GM12878 (cell line): ENCODE results near the gene RXFP4. TPM values are rescaled to one million over a fixed set of nuclear protein-coding genes. Genes with fewer than 3 reads are reported as not detected.

ENCODE experiments used
- ASH2L ChIP-seq: fragments of 300-600, 200-600 bp; sonication (generic); IDR thresholded peaks from 2 replicates; pipeline ENCODE4 v1.6.1; 2017; ENCODE audit warnings: low read depth, mild to moderate bottlenecking, borderline replicate concordance
- ATF2 ChIP-seq: IDR thresholded peaks from 2 replicates; pipeline ENCODE4 v1.6.1; 2012; ENCODE audit warnings: low read length, inconsistent platforms
- BCLAF1 ChIP-seq: fragments of 450-650 bp; IDR thresholded peaks from 2 replicates; pipeline ENCODE4 v1.6.1; 2017; ENCODE audit warnings: antibody characterized with exemption, mild to moderate bottlenecking, moderate library complexity
- EP300 ChIP-seq, 2 experiments: fragments of 150-350 bp in 1 of 2; IDR thresholded peaks; 2 replicates each; pipeline ENCODE4 v1.6.1; 2011 to 2012; ENCODE audit warnings: low read depth in 2 of 2, low read length in 2 of 2, borderline replicate concordance in 1 of 2, improper control_type of control experiment in 1 of 2, inconsistent platforms in 1 of 2; ENCODE audit not compliant: control insufficient read depth in 1 of 2
- HDAC2 ChIP-seq: fragments of 200-600 bp; sonication (generic); IDR thresholded peaks from 2 replicates; pipeline ENCODE4 v1.6.1; 2017
- NFIC ChIP-seq: IDR thresholded peaks from 2 replicates; pipeline ENCODE4 v1.6.1; 2012; ENCODE audit warnings: low read depth, mild to moderate bottlenecking, inconsistent platforms, low read length, moderate library complexity
- NFYA ChIP-seq: IDR thresholded peaks from 2 replicates; pipeline ENCODE4 v1.6.1; 2011; ENCODE audit warnings: low read depth, mild to moderate bottlenecking, low read length, improper control_type of control experiment, borderline replicate concordance
- NKRF ChIP-seq: fragments of 450-650 bp; conservative IDR thresholded peaks from 2 replicates; pipeline ENCODE4 v1.6.1; 2017; ENCODE audit warnings: mild to moderate bottlenecking, moderate library complexity
- PKNOX1 ChIP-seq: fragments of 450-650 bp; IDR thresholded peaks from 2 replicates; pipeline ENCODE4 v1.6.1; 2016; ENCODE audit warnings: mild to moderate bottlenecking
- PRDM15 ChIP-seq: fragments of 450-650 bp; formaldehyde crosslinking; IDR thresholded peaks from 2 replicates; pipeline ENCODE4 v1.4.0; 2020; ENCODE audit warnings: mild to moderate bottlenecking, moderate library complexity
- RAD21 ChIP-seq: IDR thresholded peaks from 2 replicates; pipeline ENCODE4 v1.6.1; 2011; ENCODE audit warnings: mild to moderate bottlenecking, low read depth, low read length, moderate library complexity; ENCODE audit not compliant: insufficient read depth
- RCOR1 ChIP-seq: conservative IDR thresholded peaks from 2 replicates; pipeline ENCODE4 v1.6.1; 2012; ENCODE audit warnings: low read depth, low read length, improper control_type of control experiment
- RUNX3 ChIP-seq: IDR thresholded peaks from 2 replicates; pipeline ENCODE4 v1.6.1; 2012; ENCODE audit warnings: low read length, inconsistent platforms
- SREBF2 ChIP-seq: IDR thresholded peaks from 2 replicates; pipeline ENCODE4 v1.6.1; 2012; ENCODE audit warnings: mild to moderate bottlenecking, low read length
- STAT1 ChIP-seq: fragments of 450-650 bp; conservative IDR thresholded peaks from 2 replicates; pipeline ENCODE4 v1.6.1; 2014; ENCODE audit warnings: antibody characterized with exemption, mild to moderate bottlenecking
- TAF1 ChIP-seq: IDR thresholded peaks from 2 replicates; pipeline ENCODE4 v1.6.1; 2011; ENCODE audit warnings: mild to moderate bottlenecking, low read depth, low read length, borderline replicate concordance
- YY1 ChIP-seq: IDR thresholded peaks from 2 replicates; pipeline ENCODE4 v1.6.1; 2011; ENCODE audit warnings: low read depth, mild to moderate bottlenecking, low read length
- ZNF217 ChIP-seq: fragments of 450-650 bp; IDR thresholded peaks from 2 replicates; pipeline ENCODE4 v1.6.1; 2017; ENCODE audit warnings: antibody characterized with exemption, mild to moderate bottlenecking
- polyA plus RNA-seq, 11 experiments: library from polyadenylated mRNA; depleted of rRNA in 4 of 11; unstranded in 6 of 11; stranded (reverse) in 5 of 11; fragments of >200 nt; fragmentation: Nextera tagmentation in 4 of 11; fragmentation: Illumina TruSeq in 1 of 11; extraction: Ambion mirVana in 4 of 11; extraction: Trizol in 1 of 11; gene quantifications; 1 replicate in 1 of 11; 2 replicates in 10 of 11; pipeline versions ENCODE4 v1.2.1 to v1.2.3, GENCODE V29; 2011 to 2016; ENCODE audit warnings: inconsistent platforms in 2 of 11, missing spikeins in 2 of 11, low read depth in 1 of 11
- total RNA-seq, 4 experiments: library from RNA; depleted of rRNA in 3 of 4; stranded (reverse); fragments of >200 nt in 3 of 4; fragmentation: Illumina TruSeq in 1 of 4; extraction: Trizol in 1 of 4; gene quantifications; 2 replicates each; pipeline versions ENCODE4 v1.2.1 to v1.2.3, GENCODE V29; 2013 to 2021

RXFP4 gene
- total and polyA plus RNA-seq, 10 of the 15 experiments (the other 5 are each of a cell fraction or from before 2014, with no cell fraction given), result 0.10 to 0.40 (median 0.39) TPM; not detected in 7

DNA sequence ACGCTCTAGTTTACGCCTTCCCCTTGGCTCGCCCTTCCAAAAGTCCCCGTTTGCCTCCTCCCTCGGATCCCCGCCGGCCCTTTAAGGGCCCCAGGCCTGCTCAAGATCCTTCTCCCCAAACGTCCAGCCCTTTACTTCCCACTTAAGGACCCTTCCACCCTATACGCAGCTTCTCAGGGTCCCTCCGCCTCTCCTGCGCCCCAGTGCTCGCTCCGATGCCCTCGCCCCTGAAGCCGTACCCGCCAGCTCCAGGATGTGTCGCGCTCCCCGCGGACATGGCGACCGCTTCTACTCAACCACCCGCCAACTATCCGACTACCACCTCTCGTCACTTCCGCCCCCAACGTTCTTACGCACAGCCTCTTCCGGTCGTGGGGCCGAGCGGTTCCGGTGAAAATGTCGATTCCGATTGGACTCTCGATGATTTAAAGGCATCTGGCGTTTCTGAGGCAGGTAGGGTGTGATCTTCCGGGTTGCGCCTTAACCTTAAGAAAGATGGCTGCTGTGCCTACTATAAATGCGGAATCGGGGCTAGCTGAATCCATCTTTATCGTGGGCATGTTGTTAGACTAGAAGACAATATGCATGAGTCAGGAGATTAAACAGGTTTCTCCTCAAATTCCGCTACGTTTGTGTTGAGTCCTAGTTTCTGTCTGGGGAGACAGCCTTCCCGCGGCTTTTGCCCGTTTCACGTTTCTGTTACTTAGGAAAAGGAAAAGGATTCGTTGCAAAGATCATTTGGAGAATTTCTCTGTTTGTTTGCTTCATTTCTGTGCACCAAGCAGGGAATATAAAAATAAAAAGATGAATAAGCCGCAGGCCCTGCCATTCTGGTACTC, 7.1 kb upstream of the RXFP4 start, which contains the start of gene KHDC4 (continued):
- no peak for TF ChIP-seq STAT1
- peak; percentile 94 for TF ChIP-seq TAF1
- TF ChIP-seq NKRF, result peak; percentile 80
- TF ChIP-seq EP300 (IDR thresholded peaks at IDR 0.05; ENCODE audit: borderline replicate concordance in 1 of 2, control insufficient read depth in 1 of 2, low read depth in 2 of 2, low read length in 2 of 2), result no peak
- no peak for TF ChIP-seq NFYA
- TF ChIP-seq ZNF217, result no peak
- no peak for TF ChIP-seq NFIC
- TF ChIP-seq RUNX3, result peak; percentile 31; the same call in 1 of the 2 replicates
- TF ChIP-seq RCOR1, result no peak
- TF ChIP-seq BCLAF1, result no peak
- no peak for TF ChIP-seq PRDM15
- TF ChIP-seq RAD21, result 0 out of 2 replicates have a peak, but pooled peaks have one; percentile 8
- TF ChIP-seq PKNOX1, result peak; percentile 95
- TF ChIP-seq ATF2, result no peak
- peak; percentile 62; the same call in 1 of the 2 replicates for TF ChIP-seq SREBF2
- peak; percentile 99 for TF ChIP-seq YY1
- no peak for TF ChIP-seq HDAC2
- no peak; the same call in 1 of the 2 replicates for TF ChIP-seq ASH2L
